NOMO-1 (cell line): ENCODE results near the gene FGF3.

Experiments
- DNase-seq, 2 experiments: peaks; one replicate each; lab custom pipeline; 2025; ENCODE audit not compliant: unreplicated experiment in 2 of 2; lab: John Stamatoyannopoulos, UW

FGF3 gene

GRCh38 chr11:69807106-69807815 lies 12.0 kb downstream of the FGF3 start:
- no peak for DNase-seq

- no peak for DNase-seq
These were observed 14.3 kb downstream of the FGF3 start for GRCh38 chr11:69804769-69805508.

- DNase-seq = no peak
These were observed 15.5 kb downstream of the FGF3 start for GRCh38 chr11:69803604-69804218.

GRCh38 chr11:69803022-69803421 lies 16.2 kb downstream of the FGF3 start:
- DNase-seq = no peak

GRCh38 chr11:69802590-69802989 lies 16.6 kb downstream of the FGF3 start:
- no peak for DNase-seq

GRCh38 chr11:69801513-69802335 lies 17.5 kb downstream of the FGF3 start:
- no peak for DNase-seq

- no peak for DNase-seq
These were observed 18.9 kb downstream of the FGF3 start for GRCh38 chr11:69800278-69800677.

GRCh38 chr11:69799582-69799981 lies 19.6 kb downstream of the FGF3 start:
- DNase-seq = no peak

- DNase-seq = no peak
These were observed 20.1 kb downstream of the FGF3 start for GRCh38 chr11:69799097-69799496.

GRCh38 chr11:69797737-69798528 lies 21.3 kb downstream of the FGF3 start:
- DNase-seq = no peak

GRCh38 chr11:69797156-69797555 lies 22.1 kb downstream of the FGF3 start:
- DNase-seq = no peak

GRCh38 chr11:69796063-69796462 lies 23.2 kb downstream of the FGF3 start:
- no peak for DNase-seq

GRCh38 chr11:69791276-69792180 lies 27.7 kb downstream of the FGF3 start:
- DNase-seq = no peak

- no peak for DNase-seq
These were observed 30.3 kb downstream of the FGF3 start for GRCh38 chr11:69788956-69789355.

GRCh38 chr11:69787906-69788305 lies 31.3 kb downstream of the FGF3 start:
- no peak for DNase-seq

GRCh38 chr11:69787457-69787856 lies 31.8 kb downstream of the FGF3 start:
- DNase-seq = no peak

GRCh38 chr11:69781241-69781640 lies 38.0 kb downstream of the FGF3 start:
- DNase-seq = no peak

- DNase-seq = no peak
These were observed 40.8 kb downstream of the FGF3 start for GRCh38 chr11:69778373-69778772.

GRCh38 chr11:69775163-69775755 lies 44.0 kb downstream of the FGF3 start, which contains the start of gene FGF4:
Gene FGF4, minus strand, starts transcription at chr11:69775341. Its CDS starts 257 bp downstream, at chr11:69775084.
- no peak for DNase-seq
